GF-D8 (cell line): ENCODE data around the gene ARHGAP26.

Experiments used
- DNase-seq: peaks from one replicate; lab custom pipeline; 2025; lab: John Stamatoyannopoulos, UW

The ARHGAP26 gene

DNA sequence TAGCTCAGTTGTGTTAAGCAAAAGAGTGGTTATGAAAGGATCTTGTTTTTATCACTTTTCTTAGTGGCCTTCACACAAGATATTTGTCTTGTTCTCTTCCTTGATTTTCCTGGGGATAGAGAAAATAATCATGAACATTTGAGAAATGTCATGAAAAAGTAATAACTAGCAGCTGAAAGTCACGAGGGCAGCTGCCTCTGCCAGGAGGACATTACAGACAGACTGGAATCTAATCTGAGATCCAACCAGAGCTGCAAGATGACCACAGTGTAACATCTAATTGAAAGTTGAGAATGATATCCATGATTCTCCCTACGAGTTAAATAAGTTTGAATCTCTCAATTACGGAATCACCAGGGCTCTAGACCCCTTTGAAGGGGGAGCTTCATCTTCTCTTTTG is 274.9 kb downstream of the ARHGAP26 start:
- no peak for DNase-seq

DNA sequence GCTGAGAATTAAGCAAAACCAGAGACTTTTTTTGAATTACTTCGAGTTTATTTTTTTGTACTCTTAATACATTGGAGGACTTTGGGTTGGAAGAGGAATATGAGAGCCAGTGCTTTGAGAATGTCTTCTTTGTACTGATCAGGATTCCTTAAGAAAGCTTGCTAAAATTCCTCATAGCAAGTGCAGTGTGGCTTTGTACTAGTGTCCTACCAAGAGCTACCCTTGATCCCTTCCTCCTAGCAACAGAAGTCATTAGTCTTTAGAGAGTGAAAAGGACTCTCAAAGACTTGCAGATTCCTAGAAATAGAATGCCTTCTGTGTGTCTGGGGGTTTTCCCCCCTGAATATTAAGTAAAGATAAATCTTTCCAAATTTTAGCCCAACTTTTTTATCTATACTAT is 276.1 kb downstream of the ARHGAP26 start:
- no peak for DNase-seq

DNA sequence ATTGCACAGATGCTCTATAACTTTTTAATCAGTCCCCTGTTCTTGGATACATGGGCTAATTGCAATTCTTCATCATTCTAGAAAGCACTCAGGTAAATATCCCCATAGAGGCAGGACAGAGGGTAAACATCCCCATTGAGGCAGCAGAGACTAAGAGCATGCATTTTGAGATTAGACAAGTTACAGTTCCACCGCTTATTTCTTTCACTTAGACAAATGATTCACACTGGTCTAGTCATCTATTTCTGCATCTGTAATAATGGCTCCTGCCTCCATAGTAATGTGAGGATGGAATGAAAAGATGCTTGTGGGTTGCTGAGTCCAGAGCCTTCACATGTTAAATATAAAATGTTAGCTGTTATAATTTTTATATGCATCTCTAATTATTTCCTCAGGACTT is 276.9 kb downstream of the ARHGAP26 start:
- DNase-seq: no peak

DNA sequence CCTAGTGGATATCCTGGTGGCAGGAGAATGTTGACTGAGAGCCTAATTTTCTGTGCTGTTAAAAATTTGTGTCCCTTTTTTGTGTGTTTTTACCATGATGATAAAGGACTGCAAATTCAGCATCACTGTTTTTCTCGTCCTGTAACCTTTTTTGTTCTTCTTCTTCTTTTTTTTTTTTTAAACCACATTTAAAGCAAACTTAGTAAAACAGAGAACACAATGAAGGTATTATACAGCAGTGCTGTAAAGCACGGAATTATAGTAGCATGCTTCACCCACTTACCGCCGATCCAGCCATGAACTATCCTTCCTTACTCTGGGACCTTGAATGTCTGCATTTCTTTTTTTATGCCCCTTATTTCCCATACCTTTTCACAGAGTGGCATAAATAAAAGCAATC is 280.0 kb downstream of the ARHGAP26 start:
- DNase-seq: no peak

DNA sequence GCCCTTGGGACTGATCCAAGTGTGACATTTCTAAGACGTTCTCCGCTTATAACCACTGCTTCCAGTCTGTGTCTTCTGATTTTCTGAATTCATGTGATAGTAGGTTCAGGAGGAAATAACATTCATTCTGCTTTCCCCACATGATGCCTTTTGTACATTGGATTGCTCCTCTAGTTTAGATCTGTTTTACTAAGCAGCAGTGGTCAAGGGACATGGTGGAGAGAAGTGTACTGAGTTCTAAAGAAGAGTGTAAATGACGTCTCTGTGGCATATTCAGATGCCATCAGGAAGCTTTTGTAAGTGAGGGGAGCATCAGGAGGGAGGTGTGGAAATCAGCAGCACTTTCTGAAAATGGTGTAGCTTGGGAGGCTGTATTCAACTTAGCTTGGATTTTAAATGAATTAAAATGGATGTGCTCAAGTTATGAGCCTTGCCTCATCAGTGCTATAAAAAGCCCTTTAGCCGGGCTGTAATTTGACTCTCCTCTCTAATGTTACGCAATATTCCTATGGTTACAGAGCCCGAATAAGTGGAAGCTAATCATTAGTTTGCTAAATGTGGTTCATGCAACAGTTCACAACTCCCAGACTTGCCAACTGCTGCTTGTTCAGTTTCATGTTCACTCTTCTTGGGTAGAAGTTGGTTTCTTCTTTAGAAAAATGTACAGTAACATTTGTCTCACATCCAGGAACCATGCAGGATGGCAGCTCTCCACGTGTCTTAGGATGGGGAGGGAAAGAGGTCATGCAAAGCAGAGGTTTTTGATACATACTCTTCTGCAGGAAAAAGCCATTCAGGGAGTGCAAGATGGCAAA is 281.3 kb downstream of the ARHGAP26 start:
- DNase-seq: peak; percentile 78

DNA sequence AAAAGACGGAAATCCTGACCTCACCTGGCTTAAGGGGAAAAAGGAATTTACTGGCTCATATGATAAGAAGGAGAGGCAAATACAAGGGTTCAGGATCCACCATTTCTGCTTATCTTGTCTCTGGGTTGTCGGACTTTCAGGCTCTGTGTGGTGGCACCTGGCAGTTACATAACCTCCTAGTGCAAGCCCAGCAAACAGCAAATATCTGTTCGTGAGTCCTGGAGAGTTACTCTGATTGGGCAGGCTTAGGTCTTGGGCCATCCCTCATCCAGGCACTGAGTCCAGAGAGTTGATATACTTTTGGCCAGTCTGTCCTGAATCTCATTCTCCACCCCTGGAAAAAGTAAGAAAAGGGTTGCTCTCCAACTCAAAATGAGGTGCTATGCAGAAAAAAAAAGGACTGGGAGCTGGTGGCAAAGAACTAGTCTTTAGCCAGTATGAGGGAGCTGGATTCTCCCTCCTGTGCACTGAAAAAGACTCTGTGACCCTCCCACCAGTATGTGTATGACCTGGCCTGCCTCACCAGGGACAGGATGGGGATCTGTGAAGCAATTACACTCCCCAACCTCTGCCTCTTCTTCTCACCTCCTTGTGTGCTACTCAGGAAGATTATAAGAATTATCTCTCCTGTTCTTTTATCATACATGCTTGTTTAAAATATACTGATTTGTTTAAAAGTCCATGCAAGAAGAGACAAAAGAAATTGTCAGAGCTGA is 282.9 kb downstream of the ARHGAP26 start:
- no peak for DNase-seq

DNA sequence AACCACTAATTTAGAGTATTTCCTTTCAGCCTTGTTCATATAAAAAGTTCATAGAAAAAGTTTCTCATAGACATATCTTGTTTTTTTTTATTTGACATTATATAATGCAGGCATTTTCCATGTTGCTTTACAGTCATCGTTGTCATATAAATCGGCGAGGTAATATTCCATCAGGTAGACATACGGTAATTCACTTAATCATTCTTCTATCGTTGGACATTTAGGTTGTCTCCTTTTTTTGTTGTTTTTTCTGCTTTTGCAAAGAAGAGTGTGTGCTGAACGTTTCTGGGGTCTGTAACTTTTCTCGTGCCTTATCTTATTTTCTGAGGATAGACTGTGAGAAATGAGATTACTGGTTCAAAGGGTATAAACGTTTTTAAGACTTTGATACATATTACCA is 283.6 kb downstream of the ARHGAP26 start:
- DNase-seq: no peak

DNA sequence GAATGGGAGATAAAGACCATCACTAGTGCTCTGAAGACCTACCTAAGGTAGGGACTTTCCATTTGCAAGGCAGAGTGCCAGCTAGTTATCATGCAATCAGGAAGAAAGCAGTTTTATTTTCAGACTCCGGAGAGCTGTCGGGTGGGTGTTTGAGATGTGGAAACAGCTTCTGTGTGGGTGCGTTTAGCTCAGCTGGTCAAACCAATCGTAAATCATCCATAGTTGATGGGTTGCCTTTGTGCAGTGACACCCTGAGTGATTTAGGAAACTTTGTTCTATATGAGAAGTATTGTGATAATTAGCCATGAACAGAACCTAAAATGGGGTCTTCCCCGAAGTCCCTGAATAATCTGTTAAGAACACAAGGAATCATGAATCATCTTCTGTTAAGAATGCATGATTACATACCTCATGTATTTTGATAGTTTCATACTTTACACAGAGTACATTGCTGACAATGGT is 284.3 kb downstream of the ARHGAP26 start:
- peak; percentile 84 for DNase-seq

DNA sequence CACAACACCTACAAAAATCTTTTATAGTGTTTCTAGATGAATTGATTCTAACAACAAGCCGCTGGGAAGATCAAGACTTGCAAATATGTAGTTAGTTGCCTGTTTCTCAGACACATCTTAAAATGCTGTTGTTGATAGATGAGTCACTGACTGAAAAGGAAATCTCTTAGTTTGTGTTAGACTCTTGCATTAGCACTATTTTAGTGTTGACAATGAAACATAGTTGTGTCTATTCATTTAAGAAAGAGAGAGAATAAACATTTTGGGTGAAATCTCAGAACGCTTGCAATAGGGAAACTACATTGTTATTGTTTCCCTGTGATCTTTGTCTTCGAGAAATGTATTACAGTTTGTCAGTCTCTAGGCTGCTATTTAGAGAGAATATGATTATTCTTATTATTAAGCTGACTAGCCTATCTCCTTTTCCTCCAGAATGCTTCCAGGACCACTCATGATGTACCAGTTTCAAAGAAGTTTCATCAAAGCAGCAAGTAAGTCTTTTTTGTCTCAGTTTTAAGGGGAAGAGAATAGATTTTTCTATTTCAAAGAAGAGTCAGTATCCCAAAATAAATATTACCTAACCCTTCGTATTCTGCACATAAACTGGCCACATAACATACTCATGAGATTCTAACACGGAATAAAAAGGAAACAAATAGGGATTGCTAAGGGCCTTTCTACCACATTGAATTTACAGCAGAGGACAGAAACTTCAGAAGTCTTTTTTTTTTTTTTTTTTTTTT is 285.6 kb downstream of the ARHGAP26 start:
- DNase-seq: no peak

DNA sequence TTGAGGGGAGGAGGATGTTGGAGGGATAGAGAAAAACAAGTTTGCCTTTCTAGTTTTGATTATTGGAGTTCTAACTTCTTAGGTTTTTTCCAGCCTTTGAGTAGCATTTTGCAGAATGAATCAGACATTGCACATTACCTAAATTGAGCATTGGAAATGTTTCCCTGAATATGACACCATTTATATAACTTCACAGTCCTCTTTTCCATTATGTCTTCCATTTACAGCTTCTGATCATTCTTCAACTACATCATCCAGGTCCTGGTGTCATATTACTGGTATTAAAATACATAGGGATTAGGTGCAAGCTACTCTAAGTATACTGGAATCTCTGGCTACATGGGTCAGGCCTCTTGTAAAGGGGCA is 286.1 kb downstream of the ARHGAP26 start:
- DNase-seq: no peak

DNA sequence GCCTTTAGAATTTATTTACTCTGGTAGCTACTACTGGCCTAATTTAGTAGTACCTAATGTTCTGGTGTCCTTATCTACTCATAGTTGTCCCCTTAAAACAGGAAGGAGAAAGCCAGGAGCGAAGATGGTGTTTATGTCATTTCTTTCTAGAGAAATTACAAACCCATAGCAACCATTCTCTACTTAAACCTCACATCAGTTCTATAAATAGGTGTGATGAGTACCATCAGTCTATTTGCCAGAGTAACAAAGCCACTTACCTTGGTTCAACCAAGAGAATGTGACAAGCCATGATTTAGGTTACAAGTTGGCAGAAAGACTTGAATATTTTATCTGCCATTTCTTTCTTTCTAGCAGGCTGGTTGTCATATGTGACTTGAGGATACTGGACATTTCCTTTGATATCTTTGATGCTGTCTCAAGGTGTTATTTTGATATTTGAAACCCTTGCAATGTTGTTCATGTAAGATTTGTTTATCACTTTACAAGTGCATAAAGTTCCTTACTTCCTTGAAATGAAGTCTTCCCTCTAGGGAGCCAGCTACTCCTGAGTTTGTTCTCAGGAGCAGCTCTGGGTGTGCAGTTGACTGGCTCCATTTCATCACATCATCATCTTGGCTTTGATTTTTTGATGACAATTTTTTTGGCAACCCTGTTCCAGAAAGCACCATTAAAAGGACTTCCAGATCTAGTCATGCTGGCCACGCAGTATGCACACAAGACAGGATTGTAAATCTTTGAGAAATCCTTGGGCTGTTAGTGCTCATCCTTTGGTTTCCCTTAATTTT is 286.8 kb downstream of the ARHGAP26 start:
- DNase-seq: no peak

DNA sequence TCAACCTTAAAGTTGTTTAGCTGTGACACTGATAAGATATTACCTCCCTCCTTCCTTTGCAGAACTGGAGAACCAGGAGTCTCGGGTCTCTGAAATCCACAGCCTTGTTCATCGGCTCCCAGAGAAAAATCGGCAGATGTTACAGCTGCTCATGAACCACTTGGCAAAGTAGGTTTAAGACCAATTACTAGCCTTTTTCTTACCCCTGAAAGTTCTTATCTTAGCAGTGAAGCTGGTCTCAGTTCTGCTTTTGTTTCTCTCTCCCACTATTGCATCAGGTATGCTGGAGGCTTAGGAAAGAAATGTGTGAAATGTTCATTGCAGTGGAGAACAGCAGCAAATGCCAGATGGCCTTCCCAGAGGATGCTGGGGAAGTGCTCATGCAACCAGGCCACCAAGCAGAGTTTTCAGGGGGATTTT is 287.4 kb downstream of the ARHGAP26 start:
- peak; percentile 84 for DNase-seq

DNA sequence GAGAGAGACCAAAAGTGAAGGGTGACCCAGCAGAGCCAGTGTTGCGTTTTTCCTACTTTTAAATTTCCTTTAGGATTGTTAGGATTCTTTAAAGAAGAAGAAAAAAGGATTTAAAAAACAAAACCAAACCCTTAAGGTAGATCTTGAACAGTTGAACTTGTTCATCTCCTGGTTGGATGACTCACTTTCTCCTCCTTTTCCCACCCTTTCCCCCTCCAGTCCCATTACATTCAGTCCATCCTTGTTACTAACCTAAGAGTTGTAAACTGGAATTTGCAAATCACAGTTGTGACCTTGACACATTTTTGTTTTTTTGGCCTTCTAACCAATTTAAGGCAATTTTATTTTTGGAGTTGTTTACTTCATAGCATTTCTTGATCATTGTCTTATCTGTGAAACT is 289.2 kb downstream of the ARHGAP26 start:
- no peak for DNase-seq

DNA sequence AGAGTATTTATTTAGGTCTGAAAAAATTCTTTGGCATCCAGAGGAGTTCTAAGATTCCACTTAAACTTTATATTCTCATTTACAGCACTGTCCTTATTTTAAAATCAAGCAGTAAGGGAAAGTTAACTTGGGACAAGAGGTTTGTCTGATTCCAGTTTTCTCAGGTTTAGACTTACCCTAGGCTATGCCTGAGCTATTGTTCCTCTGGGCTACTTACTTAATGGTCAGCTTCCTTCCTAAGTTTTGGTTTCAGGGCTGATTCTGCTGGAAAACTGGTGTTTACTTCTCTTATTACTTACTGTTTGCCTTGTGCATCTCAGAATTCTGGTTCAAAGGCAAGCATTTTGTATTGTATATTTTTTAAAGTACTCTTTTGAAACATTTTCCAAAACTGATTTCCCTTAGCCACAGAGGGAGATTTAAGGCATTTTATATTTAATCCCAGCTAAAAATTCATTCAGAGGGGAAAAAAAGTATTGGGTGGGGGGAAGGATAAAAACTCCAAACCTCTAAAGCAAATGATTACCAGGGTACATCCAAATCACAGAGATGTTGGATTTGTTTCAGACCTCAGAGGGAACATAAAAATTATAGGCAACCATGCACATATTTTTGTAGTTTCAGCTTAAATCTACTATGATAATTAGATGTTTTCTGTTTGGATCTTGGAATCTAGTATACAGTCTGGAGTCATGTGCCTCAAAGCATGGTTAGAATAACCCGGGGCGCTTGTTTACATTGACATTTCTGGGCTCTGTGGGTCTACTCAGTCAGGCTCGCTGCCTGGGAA is 290.0 kb downstream of the ARHGAP26 start:
- DNase-seq: no peak

DNA sequence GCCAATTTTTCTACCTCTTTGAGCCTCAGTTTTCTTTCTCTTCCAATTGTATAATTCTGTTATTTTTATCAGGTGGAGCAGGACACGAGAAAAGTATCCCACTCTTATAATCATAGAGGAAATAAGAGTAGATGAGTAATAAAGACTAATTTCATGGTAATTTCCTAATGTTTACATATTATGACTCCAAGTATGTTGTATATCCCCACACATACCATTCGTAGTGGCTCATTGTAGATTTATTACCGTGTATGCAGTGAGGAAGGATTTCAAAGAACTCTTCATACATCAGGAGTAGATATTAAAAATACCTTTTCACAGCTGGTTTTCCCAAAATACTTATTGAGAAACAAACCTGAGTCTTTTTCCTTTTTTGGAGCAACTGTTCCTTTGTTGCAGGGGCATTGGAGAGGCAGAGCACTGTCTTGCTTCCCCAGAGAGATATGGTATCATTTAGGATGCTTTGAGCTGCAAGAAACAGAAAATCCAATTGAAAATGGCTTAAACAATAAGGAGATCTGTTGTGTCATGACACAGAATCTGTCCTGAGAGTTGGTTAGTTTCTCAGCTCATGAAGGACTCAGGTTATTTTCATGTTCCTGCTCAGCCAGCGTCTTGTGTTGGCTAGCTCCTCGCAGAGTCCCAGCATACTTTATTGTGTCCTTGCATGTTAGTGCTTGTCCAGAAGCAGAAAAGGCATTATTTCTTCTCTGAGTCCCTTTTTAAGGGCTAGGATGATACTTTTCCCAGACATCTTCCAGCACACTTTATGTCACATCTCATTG is 291.2 kb downstream of the ARHGAP26 start:
- DNase-seq: no peak

DNA sequence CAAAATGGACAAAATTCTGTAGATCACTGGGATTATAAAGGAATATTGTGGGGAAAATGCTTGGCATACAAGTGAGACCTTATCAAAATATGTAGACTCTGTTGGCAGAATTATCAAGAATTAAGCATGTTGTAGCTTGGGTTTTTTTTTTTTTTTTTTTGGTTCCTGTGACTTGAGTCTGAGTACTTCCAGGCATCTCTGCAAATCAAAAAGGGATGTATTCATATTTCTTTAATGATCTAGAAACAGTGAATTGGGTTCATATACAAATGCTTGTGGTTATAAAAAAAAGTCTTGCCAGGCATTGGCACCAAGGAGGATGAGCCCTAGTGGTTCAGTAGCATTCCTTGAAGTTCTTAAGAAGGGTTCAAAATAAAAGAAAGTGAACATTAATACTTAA is 292.2 kb downstream of the ARHGAP26 start:
- DNase-seq: no peak

DNA sequence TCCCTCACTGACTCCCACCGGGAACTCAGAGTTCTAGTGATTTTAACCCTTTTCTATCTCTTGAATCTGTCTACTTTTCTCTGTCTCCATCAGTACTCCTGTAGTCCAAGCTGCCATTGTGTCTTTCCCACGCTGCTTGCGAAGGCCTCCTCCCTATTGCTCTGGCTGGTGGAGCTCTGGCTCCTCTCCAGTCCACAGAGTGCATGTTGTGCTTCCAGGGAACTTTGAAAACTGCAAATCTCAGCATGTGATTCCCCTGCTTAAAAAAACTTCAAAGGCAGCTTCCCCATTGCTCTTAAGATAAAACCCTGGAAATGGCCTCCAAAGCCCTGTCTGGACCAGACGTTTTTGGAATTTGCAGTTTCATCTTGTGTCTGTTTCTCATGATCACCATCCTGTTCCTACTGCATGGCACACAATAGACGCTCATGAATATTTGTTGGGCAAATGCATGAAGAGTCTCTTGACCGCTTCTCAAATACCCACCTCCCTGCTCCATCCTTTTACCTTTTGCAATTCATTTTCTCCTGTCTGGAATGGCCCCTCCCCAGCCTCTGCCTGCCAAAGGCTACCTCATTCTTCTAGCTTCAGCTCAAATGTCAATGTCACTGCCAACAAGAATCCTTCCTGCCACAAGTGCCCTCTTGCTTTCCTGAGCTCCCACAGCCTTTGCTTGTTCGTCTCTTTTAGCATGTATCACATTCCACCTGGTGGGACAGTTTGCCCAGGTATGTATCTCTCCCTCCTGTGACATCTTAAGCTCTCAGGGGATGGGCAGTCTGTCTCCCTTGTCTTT is 293.2 kb downstream of the ARHGAP26 start:
- no peak for DNase-seq

DNA sequence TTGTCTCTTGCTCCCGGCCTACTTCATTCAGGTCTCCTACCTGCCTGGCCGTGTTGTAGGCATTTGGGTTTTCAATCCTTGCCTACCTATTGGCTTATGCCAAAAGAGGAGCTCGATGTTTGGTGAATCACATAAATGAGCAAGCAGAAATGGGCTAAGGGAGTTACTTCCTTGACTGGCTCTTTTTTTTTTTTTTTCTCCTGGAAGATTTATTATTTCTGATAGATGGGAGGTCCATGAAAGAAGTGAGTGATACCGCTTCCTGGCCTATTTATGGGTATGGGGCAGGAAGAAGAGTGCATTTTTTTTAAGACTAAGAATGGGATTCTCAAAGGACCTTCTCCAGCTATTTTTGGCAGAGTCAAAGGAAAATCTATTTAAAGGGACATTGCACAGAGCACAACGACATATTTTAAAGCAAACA is 294.1 kb downstream of the ARHGAP26 start:
- DNase-seq: no peak

DNA sequence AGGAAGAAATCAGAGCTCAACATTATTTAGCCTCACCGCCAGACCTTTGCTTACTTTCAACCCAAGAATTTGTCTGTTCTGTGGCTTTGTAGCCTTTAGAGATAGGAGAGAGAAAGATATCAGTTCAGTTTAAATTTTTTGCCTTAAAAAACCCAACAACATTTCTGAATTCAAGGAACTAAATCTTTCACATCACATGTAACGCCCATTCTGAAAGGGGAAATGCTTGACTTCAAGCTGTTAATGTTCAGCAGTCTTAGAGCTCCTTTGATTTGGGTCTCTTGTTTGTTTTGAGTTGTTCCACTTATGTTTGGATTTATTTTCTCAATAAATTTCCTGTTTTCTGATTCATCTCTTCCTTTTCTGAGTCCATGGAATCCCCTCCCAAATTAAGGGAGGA is 294.5 kb downstream of the ARHGAP26 start:
- DNase-seq: no peak
